ENCODE data around the gene HORMAD1.
"Not testable (repeated sequence)": the region's sequence is repeated elsewhere in the genome, so short reads cannot be mapped to it uniquely, and the experiment has no call there.

The HORMAD1 gene
- 0 to 0.42 reads per million in 2 donors for total RNA-seq

GRCh38 chr1:150720703-150721102 is at the start of gene HORMAD1:
HORMAD1 (minus strand) TSS chr1:150720895; CDS start chr1:150719505, 1,390 bp downstream.
- no peak for DNase-seq

GRCh38 chr1:150767704-150768103 is 47.0 kb upstream of the HORMAD1 start:
- DNase-seq: not testable (repeated sequence)

- not testable (repeated sequence) for DNase-seq
These were observed 45.2 kb upstream of the HORMAD1 start for GRCh38 chr1:150765977-150766301.

- DNase-seq: no peak
These were observed 44.7 kb upstream of the HORMAD1 start, which contains the start of gene CTSS for GRCh38 chr1:150765296-150765976. CTSS (minus strand) TSS chr1:150765778; CDS start chr1:150764763, 1,015 bp downstream.

- no peak for DNase-seq
These were observed 44.0 kb upstream of the HORMAD1 start for GRCh38 chr1:150764617-150765101.

GRCh38 chr1:150763018-150763417 is 42.3 kb upstream of the HORMAD1 start:
- DNase-seq: no peak

GRCh38 chr1:150762552-150762951 is 41.9 kb upstream of the HORMAD1 start:
- no peak for DNase-seq

- no peak for DNase-seq
These were observed 41.1 kb upstream of the HORMAD1 start for GRCh38 chr1:150761801-150762200.

- DNase-seq: no peak
These were observed 39.3 kb upstream of the HORMAD1 start for GRCh38 chr1:150760013-150760412.

GRCh38 chr1:150753416-150753815 is 32.7 kb upstream of the HORMAD1 start:
- no peak for DNase-seq

- DNase-seq: no peak
These were observed 30.7 kb upstream of the HORMAD1 start for GRCh38 chr1:150751443-150751842.

- DNase-seq: no peak
These were observed 29.1 kb upstream of the HORMAD1 start for GRCh38 chr1:150749720-150750311.

- DNase-seq: no peak
These were observed 28.4 kb upstream of the HORMAD1 start for GRCh38 chr1:150748878-150749719.

GRCh38 chr1:150730130-150730721 is 9.5 kb upstream of the HORMAD1 start:
- no peak for DNase-seq

- DNase-seq: no peak
These were observed 3.6 kb upstream of the HORMAD1 start for GRCh38 chr1:150724336-150724735.

GRCh38 chr1:150720098-150720497 is 597 bp downstream of the HORMAD1 start:
- DNase-seq: no peak

GRCh38 chr1:150718225-150718891 is 2.3 kb downstream of the HORMAD1 start:
- DNase-seq: no peak

GRCh38 chr1:150709031-150709430 is 11.7 kb downstream of the HORMAD1 start:
- not testable (repeated sequence) for DNase-seq

GRCh38 chr1:150708595-150708994 is 12.1 kb downstream of the HORMAD1 start:
- DNase-seq: no peak

GRCh38 chr1:150706091-150706490 is 14.6 kb downstream of the HORMAD1 start:
- DNase-seq: no peak

- DNase-seq: no peak
These were observed 17.3 kb downstream of the HORMAD1 start for GRCh38 chr1:150703427-150703826.

Measured in T-helper 9 cell (primary cell).